K562 (cell line): ENCODE data around the gene PIGQ. TPM values are rescaled to one million over a fixed set of nuclear protein-coding genes. Genes with fewer than 3 reads are reported as not detected.
A peak's percentile ranks its signal among the peaks of the same experiment; 100 is the strongest.

Experiments used
- ATAC-seq: fragments of 200-7000 bp; cut with Tn5 transposase; 3 replicates; pipeline ENCODE4 v1.9.1; 2020; ENCODE audit warnings: moderate library complexity
- BruUV-seq: library from RNA; stranded (reverse); fragments of 400-500 nt; replicated peaks from 2 replicates; lab custom pipeline; 2021; lab: Mats Ljungman, UMichigan
- CTCF ChIA-PET: fragments of 300-600 bp; formaldehyde crosslinking; extraction: SDS; loops from one replicate; lab custom pipeline; 2021; ENCODE audit warnings: low intra/inter-chr PET ratio; lab: Yijun Ruan, JAX
- POLR2A ChIA-PET: fragments of 300-600, 350-650 bp; sonication (Branson Sonifier 250); formaldehyde crosslinking; extraction: SDS; loops from one replicate; lab custom pipeline; 2021; ENCODE audit warnings: antibody characterized with exemption, inconsistent platforms; lab: Yijun Ruan, JAX
- DNase-seq, 4 experiments: peaks; one replicate each; pipeline versions ENCODE4 v3.0.0 to v3.0.0-alpha.2; 2011 to 2018; ENCODE audit warnings: low spot score in 3 of 4, mixed read lengths in 3 of 4; ENCODE audit errors: extremely low read depth in 1 of 4
- FAIRE-seq: peaks from 2 replicates; lab custom pipeline; 2011; peaks lifted over from hg19 to GRCh38; lab: Jason Lieb, UNC
- H2AFZ ChIP-seq: 2 replicates; pipeline ENCODE4 v1.6.0; 2011; ENCODE audit warnings: low read depth, low read length, control low read depth, inconsistent platforms
- H3K27ac ChIP-seq: fragments of 200-600 bp; 3 replicates; pipeline ENCODE4 v1.8.0; 2011; ENCODE audit warnings: low read depth, mild to moderate bottlenecking, control low read depth, inconsistent platforms, low read length, moderate library complexity, mixed read lengths; ENCODE audit errors: extremely low read depth
- H3K27me3 ChIP-seq, 2 experiments: fragments of 300-600 bp in 1 of 2; 2 replicates in 1 of 2; 3 replicates in 1 of 2; pipeline versions ENCODE4 v1.6.0 to v1.8.0; 2011; ENCODE audit warnings: inconsistent platforms in 2 of 2, low read length in 2 of 2, mild to moderate bottlenecking in 1 of 2, mixed read lengths in 1 of 2, moderate library complexity in 1 of 2; ENCODE audit not compliant: control insufficient read depth in 2 of 2, insufficient read depth in 2 of 2
- H3K36me3 ChIP-seq: fragments of 300-600 bp; 3 replicates; pipeline ENCODE4 v1.8.0; 2011; ENCODE audit warnings: mild to moderate bottlenecking, low read length, inconsistent platforms; ENCODE audit not compliant: control insufficient read depth, insufficient read depth
- H3K4me1 ChIP-seq, 2 experiments: fragments of 200-600 bp in 1 of 2; replicated peaks in 1 of 2; 2 replicates in 1 of 2; 3 replicates in 1 of 2; pipeline versions ENCODE4 v1.5.1 to v1.8.0; 2011; ENCODE audit warnings: inconsistent platforms in 2 of 2, low read length in 2 of 2, mild to moderate bottlenecking in 1 of 2, mixed read lengths in 1 of 2, moderate library complexity in 1 of 2; ENCODE audit not compliant: control insufficient read depth in 2 of 2, insufficient read depth in 2 of 2
- H3K4me2 ChIP-seq: 2 replicates; pipeline ENCODE4 v1.6.1; 2011; ENCODE audit warnings: low read length, control low read depth, inconsistent platforms, mixed read lengths; ENCODE audit not compliant: insufficient read depth
- H3K4me3 ChIP-seq: fragments of 200-600 bp; sonication (generic), shearing (Covaris generic); 2 replicates; pipeline ENCODE4 v1.5.1; 2016; ENCODE audit warnings: control low read depth, inconsistent platforms
- H3K79me2 ChIP-seq: fragments of 200-600 bp; 3 replicates; pipeline ENCODE4 v1.8.0; 2011; ENCODE audit warnings: low read length, inconsistent platforms; ENCODE audit not compliant: control insufficient read depth, insufficient read depth
- H3K9ac ChIP-seq, 2 experiments: 2 replicates each; pipeline versions ENCODE4 v1.6.0 to v1.6.1; 2011; ENCODE audit warnings: low read depth in 2 of 2, low read length in 2 of 2, control low read depth in 1 of 2, inconsistent platforms in 1 of 2, mild to moderate bottlenecking in 1 of 2, mixed read lengths in 1 of 2; ENCODE audit not compliant: insufficient read depth in 1 of 2
- H3K9me1 ChIP-seq: one replicate; pipeline ENCODE4 v1.6.0; 2011; ENCODE audit warnings: inconsistent platforms, mild to moderate bottlenecking, low read length, moderate library complexity; ENCODE audit not compliant: control insufficient read depth, insufficient read depth
- H3K9me3 ChIP-seq: replicated peaks from 2 replicates; pipeline ENCODE4 v1.5.1; 2011; ENCODE audit warnings: low read depth, low read length, inconsistent platforms; ENCODE audit not compliant: control insufficient read depth, insufficient read depth
- H4K20me1 ChIP-seq: replicated peaks from 2 replicates; pipeline ENCODE4 v1.6.1; 2011; ENCODE audit warnings: low read length, inconsistent platforms, mixed read lengths; ENCODE audit not compliant: control insufficient read depth, insufficient read depth
- BRCA1 ChIP-seq, 2 experiments: fragments of 450-650 bp in 1 of 2; sonication (generic) in 1 of 2; formaldehyde crosslinking in 1 of 2; IDR thresholded peaks; 2 replicates each; pipeline versions ENCODE4 v1.5.0 to v1.6.1; 2017 to 2020; ENCODE audit warnings: mild to moderate bottlenecking in 1 of 2, missing genetic modification reagents in 1 of 2
- ELF2 ChIP-seq: fragments of 250-450 bp; sonication (Bioruptor Pico); IDR thresholded peaks from 2 replicates; pipeline ENCODE4 v1.5.0; 2021; ENCODE audit warnings: mild to moderate bottlenecking
- ETV6 ChIP-seq, 3 experiments: fragments of 150-350 bp in 1 of 3; sonication (generic) in 1 of 3; formaldehyde crosslinking in 1 of 3; IDR thresholded peaks; 2 replicates each; pipeline versions ENCODE4 v1.6.1 to v1.8.0; 2014 to 2022; ENCODE audit warnings: borderline replicate concordance in 2 of 3, low read depth in 2 of 3, antibody characterized with exemption in 1 of 3, low read length in 1 of 3, mild to moderate bottlenecking in 1 of 3, missing genetic modification reagents in 1 of 3
- GTF2E2 ChIP-seq: fragments of 200-800 bp; sonication (Bioruptor generic); IDR thresholded peaks from 2 replicates; pipeline ENCODE4 v1.6.1; 2016; ENCODE audit warnings: missing genetic modification characterization, missing compliant biosample characterization
- KAT7 ChIP-seq: sonication (generic); formaldehyde crosslinking; IDR thresholded peaks from 2 replicates; pipeline ENCODE4 v1.8.0; 2022; ENCODE audit warnings: missing genetic modification reagents, mild to moderate bottlenecking, borderline replicate concordance
- SAFB ChIP-seq: fragments of 200-400 bp; formaldehyde crosslinking; IDR thresholded peaks from 2 replicates; pipeline ENCODE4 v1.6.1; 2017; ENCODE audit warnings: low read depth, low read length, borderline replicate concordance
- SMARCC2 ChIP-seq: fragments of 450-650 bp; IDR thresholded peaks from 2 replicates; pipeline ENCODE4 v1.6.1; 2017; ENCODE audit warnings: antibody characterized with exemption, moderate library complexity, mild to moderate bottlenecking, low read depth
- ZBTB8A ChIP-seq: fragments of 450-650 bp; IDR thresholded peaks from 2 replicates; pipeline ENCODE4 v1.6.1; 2018; ENCODE audit warnings: mild to moderate bottlenecking, moderate library complexity; ENCODE audit not compliant: partially characterized antibody
- ZNF592 ChIP-seq: fragments of 450-650 bp; IDR thresholded peaks from 2 replicates; pipeline ENCODE4 v1.6.1; 2017; ENCODE audit warnings: antibody characterized with exemption, mild to moderate bottlenecking
- ZNF77 ChIP-seq: fragments of 250-450 bp; sonication (Bioruptor Pico); IDR thresholded peaks from 2 replicates; pipeline ENCODE4 v1.5.0; 2020
- WGBS: fragments of 100-300 bp; shearing (Covaris generic); methylation state at CpG from one replicate; pipeline ENCODE4 v1.1.6; 2016; ENCODE audit warnings: low coverage, mixed read lengths; ENCODE audit not compliant: insufficient coverage; ENCODE audit errors: missing lambda C conversion rate; 5-methylcytosine and 5-hydroxymethylcytosine counted together
- in situ Hi-C: fragments of 300-500 bp; cut with MboI; formaldehyde crosslinking; loops from 4 replicates; pipeline ENCODE4 v1.15.0; 2018; ENCODE audit warnings: inconsistent platforms, mixed read lengths
- intact Hi-C: fragments of 100-400 bp; cut with micrococcal nuclease; formaldehyde crosslinking; loops from 2 replicates; pipeline ENCODE4 v1.14.2; 2022
- polyA plus RNA-seq, 8 experiments: library from polyadenylated mRNA; depleted of rRNA in 4 of 8; stranded (reverse) in 5 of 8; unstranded in 3 of 8; fragments of >200 nt; fragmentation: Nextera tagmentation in 2 of 8; fragmentation: Illumina TruSeq in 1 of 8; extraction: Ambion mirVana in 2 of 8; extraction: Trizol in 1 of 8; gene quantifications; 2 replicates each; pipeline versions ENCODE4 v1.2.1 to v1.2.3, GENCODE V29; 2011 to 2014; ENCODE audit warnings: inconsistent platforms in 1 of 8, missing spikeins in 1 of 8
- total RNA-seq, 7 experiments: library from RNA; depleted of rRNA in 6 of 7; stranded (reverse); fragments of >200 nt in 6 of 7; fragmentation: Illumina TruSeq in 2 of 7; extraction: Trizol in 2 of 7; gene quantifications; 2 replicates each; pipeline versions ENCODE4 v1.2.1 to v1.2.3, GENCODE V29; 2011 to 2021; ENCODE audit warnings: low replicate concordance in 1 of 7

Gene PIGQ
- total and polyA plus RNA-seq, 9 of the 15 experiments (the other 6 are each of a cell fraction or from before 2014, with no cell fraction given): 0.20 to 49.6 (median 11.7) TPM

- in situ Hi-C loops: no loop called here
- no peaks in the 10 kb centered on the region for H3K9me3 ChIP-seq
Observed at GRCh38 chr16:593406-593805, 23.6 kb downstream of the PIGQ start.

More at GRCh38 chr16:593406-593805, 23.6 kb downstream of the PIGQ start:
- H4K20me1 ChIP-seq: peaks cover 16% of the 10 kb centered on the region
- no peak overlapping the region for H3K4me2 ChIP-seq
- no TSS peak for BruUV-seq
- peaks cover 9 to 52% of the 10 kb centered on the region in 2 experiments; a peak in 4 of 5 replicates for H3K4me1 ChIP-seq
- peaks cover 7% of the 10 kb centered on the region for H3K9me1 ChIP-seq
- intact Hi-C loops: no loop called here
- DNase-seq (no peak), FAIRE-seq (no peak), ATAC-seq (no peak)
- H3K79me2 ChIP-seq: peaks cover 72% of the 10 kb centered on the region
- H3K9ac ChIP-seq: peak overlapping the region in 1 of 2 experiments; percentile 82; a peak in 2 of 4 replicates
- WGBS: 74% methylated on average over 7 of the region's 9 CpGs
- H3K36me3 ChIP-seq: peaks cover 30% of the 10 kb centered on the region; the same call in 2 of the 3 replicates
- H3K27me3 ChIP-seq: no peaks in the 10 kb centered on the region
- H3K27ac ChIP-seq: no peak overlapping the region
- TF ChIP-seq ZNF592: no peak
- TF ChIP-seq BRCA1 (IDR thresholded peaks at IDR 0.05): no peak
- TF ChIP-seq BRCA1 (CRISPR knock-in tag; IDR thresholded peaks at IDR 0.05): no peak
- TF ChIP-seq ELF2 (CRISPR knock-in tag): no peak
- no peak for TF ChIP-seq SMARCC2
- no peak for TF ChIP-seq KAT7 (CRISPR knock-in tag)
- TF ChIP-seq ZBTB8A: no peak
- no peak for TF ChIP-seq GTF2E2 (tag)
- TF ChIP-seq SAFB: no peak
- TF ChIP-seq ETV6 (IDR thresholded peaks at IDR 0.05; ENCODE audit: borderline replicate concordance in 1 of 2, low read depth in 2 of 2, low read length in 1 of 2): no peak
- no peak for TF ChIP-seq ETV6 (CRISPR knock-in tag; IDR thresholded peaks at IDR 0.05; ENCODE audit: borderline replicate concordance)
- TF ChIP-seq ZNF77 (CRISPR knock-in tag): no peak
- H2AFZ ChIP-seq: no peak overlapping the region
- POLR2A ChIA-PET: interaction anchor here (0.6 to 1.6 kb wide), 5 partner anchors 9 to 43 kb away, joined by 3 to 6 read pairs (median 4); partner anchors contain the start of gene METTL26
- CTCF ChIA-PET: no interaction called here
- H3K4me3 ChIP-seq: no peak overlapping the region
